GM19099 (cell line): ENCODE data around the gene LARGE1.

Source experiments
- POLR2A ChIP-seq: IDR thresholded peaks from 3 replicates; pipeline ENCODE4 v1.6.1; 2011; ENCODE audit warnings: low read depth; ENCODE audit not compliant: insufficient read length; ENCODE audit errors: extremely low read depth

The LARGE1 gene

GRCh38 chr22:33555814-33556522, 364.3 kb downstream of the LARGE1 start:
- TF ChIP-seq POLR2A: no peak

DNA sequence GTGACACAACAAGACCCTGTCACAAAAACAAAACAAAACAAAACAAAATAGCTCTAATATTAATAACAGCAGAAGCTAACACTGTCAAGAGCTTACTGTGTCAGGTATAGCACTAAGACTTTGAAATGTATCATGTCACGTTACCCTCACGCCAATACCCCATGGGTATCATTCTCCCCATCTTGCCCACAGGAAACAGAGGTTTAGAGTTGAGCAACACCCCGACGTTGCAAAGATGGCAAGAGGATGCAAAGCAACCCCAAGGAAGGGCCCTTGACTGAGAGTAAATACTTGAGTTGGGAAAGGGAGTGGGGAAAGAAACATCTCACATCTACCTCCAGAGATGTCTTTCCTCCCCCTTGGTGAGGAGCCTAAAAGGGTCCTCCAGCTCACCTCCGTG, 366.8 kb downstream of the LARGE1 start:
- TF ChIP-seq POLR2A: no peak

- TF ChIP-seq POLR2A: no peak
These were observed 375.6 kb downstream of the LARGE1 start for GRCh38 chr22:33544707-33545106.

DNA sequence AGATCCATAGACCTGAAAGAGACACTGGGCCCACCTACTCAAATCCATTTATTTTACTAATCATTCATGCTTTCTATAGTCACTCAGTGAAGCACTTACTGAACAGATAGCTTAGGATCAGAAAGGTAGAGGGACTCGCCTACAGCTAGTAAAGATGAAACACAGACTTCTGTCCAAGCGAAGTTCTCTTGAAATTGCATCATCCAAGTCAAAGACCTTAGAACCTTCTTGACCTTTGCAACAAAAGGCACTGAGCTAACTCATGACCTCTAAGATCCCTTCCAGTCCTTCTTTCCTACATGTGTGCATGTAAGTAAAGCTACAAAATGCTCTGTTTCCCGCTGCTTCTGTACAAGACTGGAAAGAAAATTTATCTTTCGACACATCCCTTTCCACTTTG, 377.6 kb downstream of the LARGE1 start:
- TF ChIP-seq POLR2A: no peak

DNA sequence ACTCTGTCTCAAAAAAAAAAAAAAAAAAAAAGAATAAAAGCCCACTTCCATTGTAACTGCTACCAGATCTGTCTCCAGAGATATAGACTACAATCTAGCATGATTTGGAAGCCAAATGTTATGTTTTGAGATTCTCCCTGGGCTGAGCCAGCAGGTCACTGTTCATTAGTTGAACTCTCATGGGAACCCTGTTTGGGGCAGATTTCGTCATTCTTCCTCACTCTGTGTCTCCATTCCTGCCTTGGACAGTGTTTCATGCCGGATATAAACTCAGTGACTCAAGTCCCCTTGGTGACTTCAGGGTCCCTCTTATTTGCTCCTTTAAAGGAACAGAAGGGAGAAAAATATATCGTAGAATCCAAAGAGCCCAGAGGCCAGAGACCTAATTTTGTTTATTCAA, 378.1 kb downstream of the LARGE1 start:
- TF ChIP-seq POLR2A: no peak

GRCh38 chr22:33539902-33540751, 380.1 kb downstream of the LARGE1 start:
- TF ChIP-seq POLR2A: no peak

DNA sequence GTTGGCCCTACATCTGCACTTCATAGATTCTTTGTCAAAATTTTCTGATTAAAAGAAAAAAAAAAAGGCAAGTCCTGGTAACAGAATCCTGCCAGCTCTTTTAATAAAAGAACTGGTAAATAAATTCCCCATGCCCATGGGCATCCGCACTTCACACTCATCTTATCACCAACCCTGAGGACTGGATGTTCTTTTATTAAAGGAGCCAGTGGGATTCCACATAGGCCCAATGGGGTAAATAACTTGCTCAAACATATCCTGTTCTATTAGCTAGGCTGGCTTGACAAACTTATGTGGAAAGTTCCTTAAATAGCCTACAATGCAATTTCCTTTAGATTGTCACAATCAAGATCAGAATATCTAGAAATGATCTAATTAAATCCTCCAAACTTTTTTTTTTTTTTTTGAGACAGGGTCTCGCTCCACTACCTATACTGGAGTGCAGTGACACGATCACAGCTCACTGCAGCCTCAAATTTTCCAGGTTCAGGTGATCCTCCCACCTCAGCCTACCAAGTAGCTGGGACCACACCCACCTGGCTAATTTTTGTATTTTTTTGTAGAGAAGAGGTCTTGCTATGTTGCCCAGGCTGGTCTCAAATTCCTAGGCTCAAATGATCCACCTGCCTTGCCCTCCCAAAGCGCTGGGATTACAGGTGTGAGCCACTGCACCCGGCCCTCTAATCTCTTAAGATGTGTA, 380.9 kb downstream of the LARGE1 start:
- TF ChIP-seq POLR2A: no peak

DNA sequence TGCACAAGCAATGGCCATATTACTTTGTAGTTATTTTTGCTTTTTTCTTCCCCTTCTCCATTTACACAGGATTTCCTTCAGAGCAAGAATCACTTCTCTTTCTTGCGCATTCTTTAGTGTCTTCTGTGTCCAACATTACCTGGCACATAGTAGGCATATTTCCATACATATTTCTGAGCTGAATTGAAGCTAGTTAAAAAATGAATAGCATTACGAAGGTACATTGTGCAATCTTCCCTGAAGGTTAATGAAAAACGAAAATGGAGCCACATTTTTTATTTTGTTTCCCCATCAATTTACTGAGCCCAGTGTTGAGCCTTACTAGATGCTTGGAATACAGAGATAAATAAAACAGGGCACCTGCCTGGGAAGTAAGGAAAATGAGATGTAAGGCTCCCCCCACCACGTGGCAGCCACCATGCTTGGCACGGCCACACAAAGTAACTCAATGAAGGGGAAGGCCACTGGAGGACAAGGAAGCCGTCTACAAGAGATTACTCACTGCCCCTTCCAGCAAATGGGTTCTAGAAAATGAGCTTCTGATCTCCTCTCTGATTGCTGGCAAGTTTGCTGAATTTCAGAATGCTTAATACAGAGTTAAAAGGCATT, 381.9 kb downstream of the LARGE1 start:
- no peak for TF ChIP-seq POLR2A

DNA sequence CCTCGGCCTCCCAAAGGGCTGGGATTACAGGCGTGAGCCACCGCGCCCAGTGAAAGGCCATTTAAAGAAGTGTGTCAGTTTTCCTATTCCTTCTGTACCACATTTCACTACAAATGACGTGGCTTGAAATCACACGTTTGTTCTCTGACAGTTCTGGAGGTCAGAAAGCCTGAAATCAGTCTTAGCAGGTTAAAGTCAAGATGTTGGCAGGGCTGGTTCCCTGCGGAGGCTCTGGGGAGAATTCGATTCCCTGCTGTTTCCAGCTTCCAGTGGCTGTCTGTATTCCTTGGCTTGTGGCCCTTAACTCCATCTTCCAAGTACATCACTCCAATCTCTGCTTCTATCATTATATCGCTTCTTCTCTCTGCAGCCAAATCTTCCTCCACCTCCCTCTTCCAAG, 383.2 kb downstream of the LARGE1 start:
- no peak for TF ChIP-seq POLR2A

DNA sequence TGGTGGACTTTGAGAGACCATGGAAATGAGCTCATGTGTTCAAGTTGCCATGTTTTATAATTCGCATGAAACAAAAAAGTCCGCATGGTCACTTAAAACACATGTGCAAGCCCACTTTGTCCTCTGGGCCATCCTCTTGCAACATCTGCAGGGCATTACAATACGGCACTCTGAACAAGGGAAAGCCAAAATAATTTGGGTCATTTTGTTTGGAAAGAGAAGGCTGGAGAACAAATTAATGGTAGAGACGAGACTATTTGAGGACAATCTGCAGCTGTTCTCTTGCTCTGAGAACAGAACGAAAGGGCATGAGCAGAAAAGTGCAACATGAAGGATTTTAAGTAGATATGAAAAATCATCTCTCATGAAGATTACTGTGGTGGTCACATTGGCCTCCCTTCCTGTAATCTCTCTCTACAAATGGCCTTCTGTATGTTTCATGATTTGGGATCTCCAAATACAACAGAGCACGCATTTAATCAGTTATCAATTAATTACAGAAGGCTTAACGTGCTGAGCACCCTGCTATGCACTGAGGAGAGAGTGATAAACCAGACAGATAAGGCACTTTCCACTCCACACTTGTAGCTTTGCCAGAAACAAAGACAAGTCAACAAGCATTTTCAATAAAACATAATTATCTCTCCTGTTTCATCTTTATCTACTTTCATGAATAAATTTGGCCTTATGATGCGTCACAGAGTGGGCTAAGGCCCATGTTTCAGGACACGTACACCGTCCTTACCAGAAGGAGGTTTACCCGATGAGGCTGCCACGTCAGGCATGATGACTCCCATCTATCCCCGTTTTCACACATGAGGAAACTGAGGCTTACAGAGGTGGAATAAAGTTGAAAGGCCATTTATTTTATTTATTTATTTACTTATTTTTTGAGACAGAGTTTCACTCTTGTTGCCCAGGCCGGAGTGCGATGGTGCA, 384.1 kb downstream of the LARGE1 start:
- TF ChIP-seq POLR2A: no peak

DNA sequence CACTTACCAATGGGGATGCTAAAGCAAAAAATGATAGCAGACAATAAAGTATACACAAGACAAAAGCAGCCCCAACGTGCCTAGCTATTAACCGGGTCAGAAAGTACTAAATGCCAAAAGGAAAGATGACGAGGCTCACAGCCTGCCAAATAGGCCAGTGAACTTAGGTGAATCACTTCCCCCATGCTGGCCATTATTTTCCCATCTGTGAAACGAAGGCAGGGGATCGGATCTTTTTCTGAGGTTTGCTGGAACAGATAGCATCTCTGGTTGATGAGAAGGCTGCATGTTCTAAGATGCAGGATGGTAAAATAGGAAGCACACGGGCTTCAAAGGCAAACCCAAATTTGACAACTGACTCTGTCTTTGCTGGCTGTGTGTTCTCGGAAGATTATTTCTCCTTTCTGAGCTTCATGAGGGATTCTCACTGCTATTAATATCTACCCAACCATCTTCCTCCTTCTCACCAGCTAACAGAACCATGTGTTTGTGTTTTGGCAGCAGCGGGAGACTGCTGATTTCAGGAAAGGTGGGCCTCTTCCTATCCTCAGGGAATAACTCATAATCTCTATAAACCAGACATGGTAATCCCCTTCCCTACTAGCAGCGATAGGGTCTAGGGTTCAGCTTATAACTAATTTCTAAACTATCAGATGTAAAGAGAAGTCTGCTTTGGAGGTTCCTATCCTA, 390.7 kb downstream of the LARGE1 start:
- no peak for TF ChIP-seq POLR2A

DNA sequence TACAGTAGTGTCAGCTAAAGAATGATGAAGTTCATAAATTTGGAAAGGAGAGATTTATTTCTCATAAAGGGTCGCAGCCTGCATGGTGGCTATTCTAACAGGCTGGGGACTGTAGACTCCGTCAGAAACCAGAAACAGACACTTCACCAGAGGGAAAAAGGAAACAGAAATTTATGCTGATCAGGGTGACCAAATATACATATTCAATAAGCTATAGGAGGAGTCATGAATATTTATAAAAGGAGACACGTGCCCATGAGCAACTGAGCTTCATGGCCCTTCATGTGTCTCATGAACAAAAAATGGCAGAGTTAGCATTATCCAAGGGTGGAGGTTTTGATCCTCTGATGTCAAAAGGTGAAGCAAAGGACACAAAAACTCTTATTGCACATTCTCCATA, 392.1 kb downstream of the LARGE1 start:
- TF ChIP-seq POLR2A: no peak

DNA sequence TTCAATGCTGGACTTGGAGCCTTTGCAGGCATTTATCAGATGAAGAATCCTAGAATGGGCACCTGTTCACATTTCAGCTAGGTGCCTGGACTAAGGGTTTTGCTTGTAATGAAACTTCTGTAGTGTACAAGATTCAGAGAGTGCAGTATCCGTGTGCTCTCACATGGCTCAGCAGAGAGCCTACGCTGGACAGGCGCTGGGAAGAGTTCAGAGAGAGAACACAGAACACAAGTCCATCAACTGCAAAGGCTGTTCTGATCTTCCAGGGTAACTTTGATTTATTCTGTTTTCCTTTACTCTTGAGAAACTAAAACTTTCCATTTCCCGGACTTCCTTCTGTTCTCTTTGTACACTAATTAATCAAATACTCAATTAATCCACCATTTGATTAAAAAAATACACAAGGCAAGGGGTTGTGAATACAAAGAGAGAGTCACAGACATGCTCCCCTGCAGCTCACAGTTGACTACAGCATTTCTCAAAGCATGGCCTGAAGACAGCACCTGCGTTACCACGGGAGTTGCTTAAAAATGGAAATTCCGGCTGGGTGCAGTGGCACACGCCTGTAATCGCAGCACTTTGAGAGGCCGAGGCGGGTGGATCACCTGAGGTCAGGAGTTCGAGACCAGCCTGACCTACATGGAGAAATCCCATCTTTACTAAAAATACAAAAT, 393.7 kb downstream of the LARGE1 start:
- TF ChIP-seq POLR2A: no peak
